Measurements from ENCODE around the gene MFAP1. TPM values are rescaled to one million over a fixed set of nuclear protein-coding genes. Genes with fewer than 3 reads are reported as not detected.

The MFAP1 gene
- total and polyA plus RNA-seq, 9 donors, result 12.4 to 54.1 (median 21.0) TPM

DNA sequence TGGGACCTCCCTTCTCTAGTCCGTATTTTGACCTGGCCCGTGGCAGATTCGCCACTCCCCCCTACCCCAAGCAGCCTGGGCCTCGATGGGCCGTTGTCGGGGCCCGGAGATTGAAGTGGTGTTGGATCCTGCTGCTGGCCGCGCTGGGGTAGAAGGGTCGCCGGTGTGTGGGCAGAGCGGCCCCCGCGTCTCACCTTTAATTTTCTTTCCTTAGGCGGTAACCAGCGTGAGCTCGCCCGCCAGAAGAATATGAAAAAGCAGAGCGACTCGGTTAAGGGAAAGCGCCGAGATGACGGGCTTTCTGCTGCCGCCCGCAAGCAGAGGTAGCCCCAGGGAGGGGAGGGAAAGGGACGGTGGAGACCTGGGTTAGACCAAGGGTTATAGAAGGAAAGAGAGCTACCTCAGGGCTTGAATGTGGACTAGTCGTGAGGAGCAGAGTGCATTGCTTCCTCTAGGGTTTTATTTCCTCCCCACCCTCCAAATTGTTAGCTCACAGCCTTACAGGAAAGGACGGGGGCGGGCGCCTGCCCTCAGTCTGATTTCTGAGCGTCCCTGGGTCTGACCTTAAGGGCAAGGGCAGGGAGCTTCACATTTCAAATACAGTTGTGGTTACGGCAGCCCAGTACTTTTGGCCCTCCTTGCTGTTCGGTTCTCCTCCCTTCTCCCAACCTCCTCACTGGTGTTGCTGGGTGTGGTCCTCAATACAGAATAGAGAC, 31.6 kb downstream of the MFAP1 start:
- H3K36me3 ChIP-seq, result no peaks in the 10 kb centered on the region
- H3K4me3 ChIP-seq, result peak overlapping the region; percentile 94
- intact Hi-C loops (cut with DNase I), result no loop called here
- H3K9me3 ChIP-seq, result no peaks in the 10 kb centered on the region
- TF ChIP-seq, protein P1, sequence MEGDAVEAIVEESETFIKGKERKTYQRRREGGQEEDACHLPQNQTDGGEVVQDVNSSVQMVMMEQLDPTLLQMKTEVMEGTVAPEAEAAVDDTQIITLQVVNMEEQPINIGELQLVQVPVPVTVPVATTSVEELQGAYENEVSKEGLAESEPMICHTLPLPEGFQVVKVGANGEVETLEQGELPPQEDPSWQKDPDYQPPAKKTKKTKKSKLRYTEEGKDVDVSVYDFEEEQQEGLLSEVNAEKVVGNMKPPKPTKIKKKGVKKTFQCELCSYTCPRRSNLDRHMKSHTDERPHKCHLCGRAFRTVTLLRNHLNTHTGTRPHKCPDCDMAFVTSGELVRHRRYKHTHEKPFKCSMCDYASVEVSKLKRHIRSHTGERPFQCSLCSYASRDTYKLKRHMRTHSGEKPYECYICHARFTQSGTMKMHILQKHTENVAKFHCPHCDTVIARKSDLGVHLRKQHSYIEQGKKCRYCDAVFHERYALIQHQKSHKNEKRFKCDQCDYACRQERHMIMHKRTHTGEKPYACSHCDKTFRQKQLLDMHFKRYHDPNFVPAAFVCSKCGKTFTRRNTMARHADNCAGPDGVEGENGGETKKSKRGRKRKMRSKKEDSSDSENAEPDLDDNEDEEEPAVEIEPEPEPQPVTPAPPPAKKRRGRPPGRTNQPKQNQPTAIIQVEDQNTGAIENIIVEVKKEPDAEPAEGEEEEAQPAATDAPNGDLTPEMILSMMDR (IDR thresholded peaks at IDR 0.05), result no peak
- TF ChIP-seq POLR2A (IDR thresholded peaks at IDR 0.05) (no peak), EP300 (IDR thresholded peaks at IDR 0.05) (no peak)
- peaks cover 10% of the 10 kb centered on the region for H3K4me1 ChIP-seq (ENCODE audit: insufficient read depth)
- WGBS, 3 donors, result 0 to 1% (median 1%) methylated on average over 33 of the region's 33 CpGs
- peak in 3 of 5 donors; percentile 14 to 50 (median 36) for DNase-seq
- H3K27me3 ChIP-seq, result no peaks in the 10 kb centered on the region
- peak overlapping the region; percentile 54 to 91 for H3K27ac ChIP-seq

DNA sequence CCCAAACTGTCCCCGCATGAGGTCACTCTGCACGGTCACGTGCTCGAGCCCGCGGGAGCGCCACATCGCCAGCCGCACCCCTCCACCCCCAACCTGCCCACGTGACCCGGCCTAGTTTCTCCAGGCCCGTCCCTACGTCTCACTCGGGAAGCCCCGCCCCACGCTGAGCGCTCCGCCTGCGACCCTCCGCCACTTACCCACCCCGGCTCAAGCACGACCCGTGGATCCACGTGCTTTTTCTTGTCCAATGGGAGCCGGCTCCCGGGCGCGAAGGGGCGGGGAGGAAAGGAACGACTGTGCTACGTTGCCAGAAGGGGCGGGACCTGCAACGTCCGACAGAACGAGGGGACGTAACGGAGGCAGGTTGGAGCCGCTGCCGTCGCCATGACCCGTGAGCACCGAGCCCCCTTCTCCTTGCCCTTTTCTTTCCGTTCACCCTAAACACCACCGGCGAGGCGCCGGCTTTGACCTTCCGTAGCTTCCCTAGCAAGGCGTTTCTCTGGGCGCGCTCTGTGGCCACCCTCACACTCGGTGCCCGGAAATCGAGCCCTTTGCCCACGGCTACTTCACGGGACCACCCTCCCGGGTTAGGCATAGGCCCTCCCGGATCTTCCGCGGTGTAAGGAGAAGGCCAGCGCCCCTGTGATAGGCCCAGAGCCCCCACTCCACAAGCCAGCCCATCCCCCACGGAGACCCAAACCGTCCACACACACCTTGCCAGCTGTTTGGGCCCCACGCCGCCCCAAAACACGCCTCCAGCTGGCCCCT, 32.3 kb downstream of the MFAP1 start, which contains the start of gene SERF2:
SERF2 (plus strand) TSS at position 328 of the 768 bp plus-strand sequence; CDS start at position 385, 57 bp downstream.
- Histone ChIP-seq H3K4me1 (ENCODE audit: insufficient read depth) (peaks cover 10% of the 10 kb centered on the region), H3K4me3 (peak within 1 kb of the TSS; percentile 94), H3K36me3 (no peaks in the 10 kb centered on the region), H3K27ac (peak within 1 kb of the TSS; percentile 72 to 91), H3K9me3 (no peaks in the 10 kb centered on the region), H3K27me3 (no peaks in the 10 kb centered on the region)
- DNase-seq, result peak; percentile 100
- intact Hi-C loops (cut with DNase I), result no loop called here
- TF ChIP-seq EP300 (IDR thresholded peaks at IDR 0.05) (peak; percentile 32), POLR2A (IDR thresholded peaks at IDR 0.05) (peak; percentile 98)
- TF ChIP-seq, protein P1 (IDR thresholded peaks at IDR 0.05), result no peak
- 0 to 1% (median 0%) methylated on average over 59 to 66 of the region's 66 CpGs for WGBS, 3 donors

DNA sequence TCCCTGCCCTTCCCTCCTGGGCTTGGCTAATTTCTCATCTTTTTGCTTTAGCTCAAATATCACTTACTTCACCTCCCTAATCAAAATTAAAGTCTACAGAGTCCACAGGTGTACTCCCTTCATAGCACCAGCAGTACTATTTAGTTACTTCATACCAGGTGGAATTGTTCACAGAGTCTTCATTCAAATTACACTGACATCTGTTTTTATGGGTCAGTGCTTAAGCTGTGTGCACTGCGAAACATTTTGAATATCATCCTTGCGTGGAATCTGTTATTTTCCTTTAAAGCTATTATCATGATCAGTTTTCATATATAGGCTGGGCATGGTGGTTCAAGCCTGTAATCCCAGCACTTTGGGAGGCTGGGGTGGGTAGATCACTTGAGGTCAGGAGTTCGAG, 35.1 kb downstream of the MFAP1 start:
- TF ChIP-seq POLR2A (IDR thresholded peaks at IDR 0.05), result no peak
- no peak for TF ChIP-seq EP300 (IDR thresholded peaks at IDR 0.05)
- TF ChIP-seq, protein P1 (IDR thresholded peaks at IDR 0.05), result no peak

DNA sequence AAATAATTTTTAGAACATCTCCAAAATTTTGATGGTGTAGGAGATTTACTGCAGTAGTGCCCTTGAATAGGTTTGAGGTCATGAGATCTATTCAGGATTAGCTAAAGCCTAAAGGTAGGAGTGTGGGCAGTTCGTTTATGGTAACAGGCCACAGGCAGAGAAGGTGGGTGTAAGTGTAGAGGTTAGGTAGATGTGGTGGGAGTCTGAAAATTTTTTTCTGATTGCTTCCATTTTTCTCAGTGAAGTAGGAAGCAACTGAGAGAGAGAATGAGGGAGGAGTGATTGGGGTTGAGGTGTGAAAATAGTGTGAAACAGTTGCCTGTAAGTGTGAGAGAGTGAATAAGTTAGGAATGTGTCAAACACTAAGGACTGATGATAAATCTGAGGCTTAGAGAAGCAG, 45.5 kb downstream of the MFAP1 start:
- no peak for TF ChIP-seq POLR2A (IDR thresholded peaks at IDR 0.05)
- TF ChIP-seq, protein P1 (IDR thresholded peaks at IDR 0.05), result no peak
- TF ChIP-seq EP300 (IDR thresholded peaks at IDR 0.05), result no peak
- Histone ChIP-seq H3K27me3 (no peaks in the 10 kb centered on the region), H3K36me3 (no peaks in the 10 kb centered on the region), H3K9me3 (no peaks in the 10 kb centered on the region), H3K27ac (no peak overlapping the region), H3K4me1 (ENCODE audit: insufficient read depth) (peaks cover 1% of the 10 kb centered on the region), H3K4me3 (no peak overlapping the region)
- 79 to 85% (median 80%) methylated on average over 1 of the region's 1 CpG for WGBS, 3 donors
- no peak for DNase-seq
- intact Hi-C loops (cut with DNase I), result no loop called here

More for the DNA sequence above, 35.1 kb downstream of the MFAP1 start:
- Histone ChIP-seq H3K4me3 (no peak overlapping the region), H3K27me3 (no peaks in the 10 kb centered on the region), H3K4me1 (ENCODE audit: insufficient read depth) (peaks cover 8% of the 10 kb centered on the region), H3K36me3 (no peaks in the 10 kb centered on the region), H3K27ac (no peak overlapping the region), H3K9me3 (no peaks in the 10 kb centered on the region)
- WGBS, 3 donors, result 94 to 96% (median 96%) methylated on average over 3 of the region's 3 CpGs
- intact Hi-C loops (cut with DNase I), result no loop called here
- DNase-seq, result no peak
